Stimulated activated CD4-positive, alpha-beta T cell treated with anti-CD3 and anti-CD28 coated beads, Interleukin-4, amount 100 ng/mL, for 4 hours (primary cell): ENCODE measurements around the gene CLDN14.

Experiments used
- DNase-seq, 2 experiments: peaks; one replicate each; pipeline ENCODE4 v3.0.0-alpha.2; 2020

CLDN14 gene

DNA sequence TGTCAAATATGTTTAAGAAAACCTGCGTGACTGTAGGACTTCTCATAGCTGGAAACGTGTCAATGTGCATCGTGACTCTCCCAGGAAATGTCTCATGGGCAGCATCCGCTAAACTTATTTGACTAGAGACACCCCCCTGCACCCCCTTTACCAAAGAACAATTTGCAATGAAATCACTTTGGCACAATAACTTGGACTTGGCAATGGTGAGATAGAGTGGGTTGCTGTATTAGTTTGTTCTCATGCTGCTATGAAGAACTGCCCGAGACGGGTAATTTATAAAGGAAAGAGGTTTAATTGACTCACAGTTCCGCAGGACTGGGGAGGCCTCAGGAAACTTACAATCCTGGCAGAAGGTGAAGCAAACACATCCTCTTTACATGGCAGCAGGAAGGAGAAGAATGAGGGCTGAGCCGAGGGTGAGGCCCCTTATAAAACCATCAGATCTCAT, 13.8 kb downstream of the CLDN14 start:
- DNase-seq = no peak

DNA sequence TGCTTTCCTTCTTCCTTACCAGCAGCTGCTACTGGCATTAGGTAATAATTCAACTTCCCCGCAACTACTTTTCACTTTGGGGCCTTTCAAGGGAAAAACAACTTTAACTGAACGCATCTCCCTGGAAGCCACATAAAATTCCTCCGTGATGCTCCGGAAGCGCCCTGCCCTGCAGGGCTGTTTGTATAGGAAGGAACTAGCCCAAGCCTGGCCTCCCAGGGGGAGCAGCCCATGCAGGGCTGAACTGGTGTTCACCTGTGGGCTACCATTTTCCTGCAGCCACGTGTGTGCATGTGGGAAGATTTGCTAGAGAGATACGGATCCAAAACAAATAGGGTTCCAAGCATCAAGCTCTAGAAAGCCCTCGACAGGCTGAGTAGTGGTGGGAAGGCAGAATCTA, 14.4 kb downstream of the CLDN14 start:
- DNase-seq = no peak

DNA sequence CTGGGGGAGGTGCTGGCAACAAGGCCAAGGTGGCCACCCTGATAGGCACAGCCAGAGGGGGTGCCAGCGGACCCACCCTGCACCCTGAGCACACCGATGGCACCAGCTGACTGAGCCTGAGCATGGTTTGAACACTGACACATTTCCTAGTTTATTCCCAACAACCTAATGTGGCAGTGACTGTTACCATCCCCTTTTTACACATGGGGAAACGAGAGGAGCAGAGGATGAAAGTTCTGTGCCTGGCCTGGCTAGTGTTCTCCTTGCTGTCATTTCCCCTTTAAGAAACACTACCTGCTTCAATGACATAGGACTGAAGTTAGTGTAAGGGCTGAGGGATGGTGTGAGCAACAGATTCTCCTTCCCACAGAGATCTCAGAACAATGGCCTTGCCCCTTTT, 15.3 kb downstream of the CLDN14 start:
- DNase-seq = no peak

DNA sequence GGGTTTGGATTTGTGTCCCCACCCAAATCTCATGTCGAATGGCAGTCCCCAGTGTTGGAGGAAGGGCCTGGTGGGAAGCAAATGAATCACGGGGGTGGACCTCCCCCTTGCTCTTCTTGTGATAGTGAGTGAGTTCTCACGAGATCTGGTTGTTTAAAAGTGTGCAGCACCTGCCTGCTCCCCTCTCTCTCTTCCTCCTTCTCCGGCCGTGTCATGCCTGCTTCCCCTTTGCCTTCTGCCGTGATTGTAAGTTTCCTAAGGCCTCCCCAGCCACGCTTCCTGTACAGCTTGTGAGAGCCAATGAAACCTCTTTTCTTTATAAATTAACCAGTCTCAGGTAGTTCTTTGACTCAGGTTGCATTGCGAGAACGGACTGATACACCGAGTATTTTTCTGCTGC, 15.9 kb downstream of the CLDN14 start:
- DNase-seq = no peak

DNA sequence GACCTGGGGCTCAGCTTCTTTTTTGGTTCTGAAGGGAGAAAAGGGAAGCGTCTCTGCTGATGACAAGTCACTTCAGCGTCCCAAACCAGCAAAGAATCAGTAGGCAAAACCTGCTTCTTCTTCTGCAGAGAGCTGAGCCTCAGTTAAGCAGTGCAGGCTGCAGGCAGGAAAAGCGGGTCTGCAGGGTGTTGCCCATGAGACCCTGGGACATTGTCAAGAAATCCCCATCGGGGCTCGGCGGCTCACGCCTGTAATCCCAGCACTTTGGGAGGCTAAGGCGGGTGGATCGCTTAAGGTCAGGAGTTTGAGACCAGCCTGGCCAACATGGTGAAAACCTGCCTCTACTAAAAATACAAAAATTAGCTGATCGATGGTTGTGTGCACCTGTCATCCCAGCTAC, 16.7 kb downstream of the CLDN14 start:
- no peak for DNase-seq

DNA sequence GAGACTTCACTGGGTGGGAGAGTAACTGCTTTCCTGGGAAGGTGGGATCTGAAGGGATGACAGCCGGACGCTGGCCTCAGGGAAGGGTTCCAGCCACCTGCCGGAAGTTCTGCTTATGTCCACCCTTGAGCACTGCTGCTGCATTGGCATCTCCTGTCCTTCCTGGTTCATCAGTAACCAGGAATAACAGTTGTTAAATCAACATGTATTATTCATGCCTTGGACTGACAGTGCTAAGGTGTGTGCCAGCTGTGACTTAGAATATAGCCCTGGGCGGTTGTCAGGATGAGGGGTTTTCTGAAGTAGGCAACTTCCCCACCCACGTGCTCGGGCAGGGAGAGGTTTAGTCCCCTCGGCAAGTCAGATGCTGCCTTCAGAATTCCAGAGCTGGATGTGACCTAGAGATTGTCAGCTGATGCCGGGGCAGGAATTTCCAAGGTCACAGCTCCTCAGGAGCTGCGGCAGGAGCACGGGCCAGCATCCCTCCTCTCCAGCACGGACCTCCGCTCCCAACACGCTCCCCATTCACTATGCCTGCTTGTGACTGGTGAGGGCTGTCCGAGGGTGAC, 17.9 kb downstream of the CLDN14 start:
- DNase-seq = no peak

DNA sequence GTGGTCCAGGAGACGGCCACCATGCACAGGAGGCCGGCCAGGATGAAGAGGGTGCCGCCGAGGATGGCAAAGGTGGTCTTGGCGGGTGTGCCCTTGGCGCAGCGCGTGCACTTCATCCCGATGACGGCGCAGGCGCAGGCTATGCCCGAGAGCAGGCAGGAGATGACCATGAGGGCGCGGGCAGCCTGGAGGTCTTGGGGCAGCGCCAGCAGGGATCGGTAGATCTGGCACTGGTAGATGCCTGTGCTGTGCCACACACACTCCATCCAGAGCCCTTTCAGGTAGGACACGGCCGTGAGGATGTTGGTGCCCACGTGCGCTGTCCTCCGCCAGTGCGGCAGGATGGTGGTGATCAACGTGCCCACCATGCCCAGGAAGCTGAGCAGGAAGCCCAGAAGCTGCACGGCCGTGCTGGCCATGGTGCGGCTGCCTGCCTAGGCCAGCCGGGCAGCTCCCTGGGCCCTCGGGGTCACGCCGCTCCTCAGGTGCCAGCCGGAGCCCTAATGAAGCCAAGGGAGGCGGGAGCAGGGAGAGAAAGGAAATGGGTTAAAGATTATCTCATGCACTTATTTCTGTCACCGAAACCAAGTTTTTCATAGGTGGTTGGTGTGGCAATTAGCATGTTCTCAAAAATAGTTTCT, 18.5 kb downstream of the CLDN14 start:
- DNase-seq = no peak

DNA sequence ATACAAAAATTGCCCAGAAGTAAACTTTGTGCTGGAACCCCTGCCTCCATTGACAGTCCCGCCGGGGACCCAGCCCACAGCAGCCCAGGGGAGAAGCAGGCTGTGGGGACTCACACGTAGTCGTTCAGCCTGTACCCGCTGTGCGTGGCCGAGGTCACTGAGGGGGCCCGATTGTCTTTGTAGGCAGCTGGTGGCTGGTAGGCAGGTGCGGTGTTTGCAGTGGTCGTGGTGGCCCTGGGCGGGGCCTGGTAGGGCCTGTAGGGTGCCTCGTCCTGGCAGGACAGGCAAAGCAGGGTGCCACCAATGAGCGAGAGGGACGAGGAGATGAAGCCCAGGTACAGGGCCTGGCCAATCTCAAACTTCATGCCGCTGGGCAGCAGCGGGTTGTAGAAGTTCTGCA, 19.1 kb downstream of the CLDN14 start:
- DNase-seq = no peak

DNA sequence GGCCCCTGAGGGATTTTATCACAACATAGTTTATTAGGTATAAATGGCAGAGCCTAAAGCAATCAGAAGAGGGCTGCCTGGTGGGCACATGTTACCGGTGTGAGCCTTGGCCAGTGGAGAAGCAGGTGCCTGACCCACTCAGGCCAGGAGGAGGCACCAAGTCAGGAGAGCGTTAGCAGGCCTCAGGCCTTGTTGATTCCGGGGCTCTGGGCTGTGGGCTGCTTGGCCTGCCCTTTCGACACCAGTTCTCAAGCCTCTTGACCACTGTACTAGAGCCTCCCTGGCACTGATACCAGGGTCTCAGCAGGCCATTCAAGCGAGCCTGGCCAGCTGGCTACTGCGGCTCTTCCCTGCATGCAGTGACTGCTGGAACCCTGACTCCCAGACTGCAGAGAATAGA, 20.8 kb downstream of the CLDN14 start:
- no peak for DNase-seq

DNA sequence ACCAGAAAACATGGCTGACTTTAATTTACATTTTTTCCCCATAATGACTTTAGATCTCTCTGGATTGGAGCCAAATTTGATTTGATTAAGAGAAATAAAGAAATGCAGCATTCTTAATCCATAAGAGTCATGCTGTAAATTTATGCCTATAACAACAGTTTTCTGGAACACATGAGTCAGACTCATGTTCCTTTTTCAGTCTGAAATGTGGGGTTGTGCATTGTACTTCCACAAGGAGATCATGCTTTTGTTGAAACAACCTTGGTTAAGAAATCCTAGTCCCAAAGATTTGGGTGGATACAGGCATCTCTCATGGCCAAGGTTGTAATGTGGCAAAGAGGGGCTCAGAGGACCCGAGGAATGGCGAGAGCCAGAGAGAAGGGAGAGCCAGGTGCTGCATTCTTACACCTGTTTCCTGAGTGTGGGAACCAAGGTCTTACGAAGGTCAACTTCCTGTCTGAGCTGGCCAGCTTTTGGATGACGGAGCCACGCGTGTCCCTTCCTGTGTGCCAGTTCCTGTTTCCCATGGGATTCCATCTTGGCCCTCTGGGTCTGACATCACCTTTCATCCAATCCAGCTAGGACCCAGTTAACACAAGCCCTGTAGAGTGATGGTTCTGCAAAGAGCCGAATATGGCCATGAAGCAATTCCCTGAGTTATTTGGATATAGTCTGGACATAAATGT, 23.1 kb downstream of the CLDN14 start:
- DNase-seq = no peak

DNA sequence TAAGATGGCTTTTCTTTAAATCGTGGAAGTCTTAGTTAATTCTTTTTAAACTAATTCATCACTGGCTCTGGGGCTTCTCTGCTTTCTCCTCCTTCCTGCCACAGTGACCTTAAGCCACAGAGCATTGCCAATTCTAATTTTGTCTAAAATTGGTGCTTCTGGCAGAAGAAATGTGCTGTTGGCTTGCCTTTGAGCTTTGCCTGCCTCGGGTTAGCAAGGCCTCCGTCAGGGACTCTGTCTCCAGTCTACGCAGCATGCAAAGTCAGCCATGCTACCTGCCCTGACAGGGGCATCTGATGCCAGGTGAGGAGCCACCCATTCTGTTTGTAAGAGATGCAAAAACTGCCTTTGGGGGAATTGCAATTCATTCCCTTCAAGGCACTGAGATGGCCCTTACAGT, 25.2 kb downstream of the CLDN14 start:
- DNase-seq = no peak

DNA sequence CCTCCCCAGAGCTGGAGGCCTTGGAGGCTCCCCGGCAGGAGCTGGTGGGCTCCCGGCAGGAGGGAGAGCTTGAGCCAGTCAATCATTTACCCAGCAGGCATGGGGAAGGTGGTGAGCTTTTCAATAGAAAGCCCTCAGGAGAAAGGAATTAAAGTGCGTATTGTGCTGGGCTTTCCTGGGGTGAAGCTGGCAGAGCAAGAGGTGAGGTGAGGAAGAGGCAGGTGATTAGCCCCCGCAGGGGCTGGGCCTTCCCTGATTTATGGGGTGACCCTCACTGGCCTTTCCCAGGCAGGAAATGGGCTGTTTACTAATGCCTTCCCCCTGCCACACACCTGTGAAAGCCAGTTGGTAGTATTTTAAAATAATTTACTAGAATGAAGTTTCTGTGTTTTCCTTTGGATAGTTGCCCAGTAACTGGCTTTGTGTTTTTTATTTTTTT, 25.8 kb downstream of the CLDN14 start:
- DNase-seq = no peak

DNA sequence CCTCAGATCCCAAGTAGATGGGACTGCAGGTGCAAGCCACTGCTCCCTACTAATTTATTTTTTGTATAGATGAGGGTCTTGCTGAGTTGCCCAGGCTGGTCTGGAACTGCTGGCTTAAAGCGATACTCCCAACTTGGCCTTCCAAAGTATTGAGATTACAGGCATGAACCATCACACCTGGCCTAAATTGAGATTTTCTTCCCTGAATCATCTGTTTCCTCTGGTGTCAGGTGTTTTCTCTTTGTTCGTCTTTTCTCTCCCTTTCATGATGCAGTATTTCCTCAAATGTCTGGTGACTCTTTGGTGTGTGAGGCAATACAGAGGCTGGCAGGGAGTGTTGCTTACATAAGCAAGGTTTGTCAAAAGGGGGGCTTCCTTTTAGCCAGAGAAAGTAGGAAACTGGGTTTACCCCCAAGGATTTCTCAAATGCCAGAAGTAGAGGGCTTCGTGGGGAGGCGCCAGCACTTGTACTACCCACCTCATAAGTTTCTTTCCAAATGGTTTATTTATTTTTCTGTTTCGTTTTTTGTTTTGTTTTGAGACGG, 27.6 kb downstream of the CLDN14 start:
- DNase-seq = no peak

DNA sequence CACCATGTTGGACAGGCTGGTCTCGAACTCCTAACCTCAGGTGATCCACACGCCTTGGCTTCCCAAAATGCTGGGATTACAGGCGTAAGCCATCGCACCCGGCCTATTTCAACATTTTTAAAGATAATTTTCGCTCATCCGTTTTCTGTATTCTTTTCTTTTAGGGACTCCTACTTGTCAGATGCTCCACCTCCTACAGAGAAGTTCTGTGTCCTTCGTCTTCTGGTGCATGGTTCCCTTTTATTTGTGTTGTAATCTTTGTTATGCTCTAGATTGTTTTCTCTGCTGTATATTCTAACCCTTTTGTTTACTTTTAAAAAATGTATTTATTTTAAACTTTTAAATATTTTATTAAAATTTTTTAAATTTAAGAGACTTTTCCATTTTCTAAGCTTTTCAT, 28.4 kb downstream of the CLDN14 start:
- no peak for DNase-seq

DNA sequence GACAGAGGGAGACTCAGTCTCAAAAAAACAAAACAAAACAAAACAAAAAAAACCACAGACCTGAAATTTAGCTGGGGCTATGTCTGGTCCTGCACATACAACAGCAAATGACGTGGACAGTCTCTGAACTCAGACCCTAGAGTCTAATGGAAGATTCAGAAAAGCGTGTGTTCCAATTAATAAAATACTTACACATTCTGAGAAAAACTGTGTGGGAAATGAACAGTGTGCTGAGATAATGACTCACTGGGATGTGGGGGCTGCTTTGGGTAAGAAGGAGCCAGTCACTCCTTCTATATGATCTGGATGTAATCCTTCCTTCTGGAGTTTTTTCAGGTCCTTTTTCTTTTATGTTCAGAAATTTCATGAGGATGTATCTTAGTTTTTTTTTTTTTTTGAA, 29.4 kb downstream of the CLDN14 start:
- no peak for DNase-seq

DNA sequence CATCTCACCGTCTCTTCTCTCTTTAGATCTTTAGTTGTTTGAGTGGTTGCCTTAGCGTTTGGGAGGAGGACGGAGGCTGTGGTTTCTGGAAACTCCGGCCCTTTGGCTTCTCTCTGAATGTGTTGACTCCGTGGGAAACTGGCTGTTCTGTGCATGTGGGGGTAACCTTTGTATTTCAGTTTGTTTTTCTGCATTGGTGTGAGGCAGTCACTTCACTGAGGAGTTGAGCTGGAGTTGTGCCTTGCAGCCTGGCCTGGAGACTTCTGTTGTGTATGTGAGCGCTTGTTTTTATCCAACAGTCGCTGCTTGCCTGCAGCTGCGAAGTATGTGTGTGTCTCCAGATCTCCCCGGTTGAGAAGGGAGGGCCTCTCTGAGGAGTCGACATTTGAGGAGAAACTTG, 33.6 kb downstream of the CLDN14 start:
- DNase-seq = no peak

DNA sequence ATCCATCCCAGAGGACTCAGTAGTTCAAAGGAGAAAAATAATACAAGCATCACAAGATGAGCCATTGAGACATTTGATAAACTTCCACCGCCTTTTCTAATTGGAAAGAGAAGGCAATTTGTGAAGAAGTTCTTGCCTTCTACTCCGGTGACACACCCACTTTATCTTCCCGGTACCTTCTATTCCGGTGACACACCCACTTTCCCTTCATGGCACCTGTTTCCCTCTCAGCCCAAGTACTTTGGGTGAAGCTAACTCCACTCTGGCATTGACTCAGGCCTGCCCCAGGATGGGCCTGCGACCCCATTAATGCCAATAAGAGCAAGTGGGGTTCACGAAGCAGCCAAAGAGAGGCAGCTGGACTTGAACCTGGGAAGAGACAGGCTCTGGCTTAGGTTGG, 38.2 kb downstream of the CLDN14 start:
- DNase-seq = no peak

DNA sequence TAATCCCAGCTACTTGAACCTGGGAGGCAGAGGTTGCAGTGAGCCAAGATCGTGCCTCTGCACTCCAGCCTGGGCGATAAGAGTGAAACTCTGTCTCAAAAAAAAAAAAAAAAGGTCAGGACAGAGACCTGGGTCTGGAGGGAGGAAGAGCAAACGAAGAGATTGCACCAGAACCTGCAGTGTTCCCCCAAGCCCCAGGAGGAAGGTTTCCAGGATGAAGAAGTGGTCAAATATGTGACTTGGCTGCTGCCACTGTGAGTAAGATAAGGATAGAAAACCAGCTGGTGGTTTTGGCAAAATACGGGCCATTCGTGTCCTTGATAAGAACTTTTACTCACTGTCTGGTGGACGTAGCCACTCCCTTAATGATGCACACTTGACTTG, 42.2 kb downstream of the CLDN14 start:
- no peak for DNase-seq

DNA sequence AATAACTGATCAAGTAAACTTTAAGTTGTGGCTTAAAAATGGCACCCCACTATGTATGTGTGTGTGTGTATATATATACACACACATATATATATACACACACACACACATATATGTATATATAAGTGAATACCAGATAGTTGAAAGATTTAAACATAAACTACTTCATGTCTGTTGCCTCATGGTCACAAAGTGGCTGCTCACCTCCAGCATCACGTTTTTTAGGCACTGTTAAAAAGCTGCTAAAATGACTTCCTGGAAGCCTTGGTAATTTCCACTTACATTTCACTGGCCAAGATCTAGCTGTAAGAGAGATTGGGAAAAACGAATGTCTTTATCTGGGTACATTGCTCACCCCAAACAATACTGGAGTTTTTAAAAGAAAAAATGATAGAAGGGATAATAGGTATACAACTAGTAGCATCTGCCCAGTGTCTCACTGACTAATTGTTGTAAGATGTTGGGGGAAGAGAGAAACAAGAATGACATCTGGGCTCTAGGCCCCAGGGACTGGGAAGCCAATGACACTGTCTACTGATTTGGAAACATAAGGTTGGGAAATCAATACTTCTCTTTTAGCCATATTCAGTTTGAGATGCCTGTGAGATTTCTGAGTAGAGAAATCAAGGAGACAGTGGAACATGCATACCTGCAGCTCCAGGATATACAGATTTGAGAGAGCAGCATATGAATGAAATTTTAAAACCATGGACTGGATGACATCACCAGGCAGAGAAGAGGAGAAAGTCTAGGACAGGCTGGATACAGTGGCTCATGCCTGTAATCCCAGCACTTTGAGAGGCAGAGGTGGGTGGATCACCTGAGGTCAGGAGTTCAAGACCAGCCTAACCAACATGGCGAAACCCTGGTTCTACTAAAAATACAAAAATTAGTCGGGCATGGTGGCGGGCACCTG, 42.8 kb downstream of the CLDN14 start:
- DNase-seq = no peak

DNA sequence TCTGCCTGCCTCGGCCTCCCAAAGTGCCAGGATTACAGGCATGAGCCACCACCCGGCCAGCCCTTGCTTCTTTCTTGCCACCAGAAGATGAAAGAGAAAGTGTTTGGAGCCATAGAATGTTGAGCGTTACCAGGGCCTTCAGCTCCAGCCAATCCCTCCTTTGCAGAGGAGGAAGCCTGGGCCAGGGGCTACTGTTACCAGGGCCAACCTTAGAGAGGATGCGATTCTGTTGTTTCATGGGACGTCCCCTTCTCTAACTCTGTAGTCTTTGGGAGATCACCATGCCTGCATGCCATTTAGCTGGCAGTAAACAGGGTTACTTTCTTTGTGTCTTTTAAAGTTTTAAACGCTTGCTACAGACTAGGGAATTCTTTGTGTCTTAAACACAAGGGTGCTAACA, 45.8 kb downstream of the CLDN14 start:
- no peak for DNase-seq

DNA sequence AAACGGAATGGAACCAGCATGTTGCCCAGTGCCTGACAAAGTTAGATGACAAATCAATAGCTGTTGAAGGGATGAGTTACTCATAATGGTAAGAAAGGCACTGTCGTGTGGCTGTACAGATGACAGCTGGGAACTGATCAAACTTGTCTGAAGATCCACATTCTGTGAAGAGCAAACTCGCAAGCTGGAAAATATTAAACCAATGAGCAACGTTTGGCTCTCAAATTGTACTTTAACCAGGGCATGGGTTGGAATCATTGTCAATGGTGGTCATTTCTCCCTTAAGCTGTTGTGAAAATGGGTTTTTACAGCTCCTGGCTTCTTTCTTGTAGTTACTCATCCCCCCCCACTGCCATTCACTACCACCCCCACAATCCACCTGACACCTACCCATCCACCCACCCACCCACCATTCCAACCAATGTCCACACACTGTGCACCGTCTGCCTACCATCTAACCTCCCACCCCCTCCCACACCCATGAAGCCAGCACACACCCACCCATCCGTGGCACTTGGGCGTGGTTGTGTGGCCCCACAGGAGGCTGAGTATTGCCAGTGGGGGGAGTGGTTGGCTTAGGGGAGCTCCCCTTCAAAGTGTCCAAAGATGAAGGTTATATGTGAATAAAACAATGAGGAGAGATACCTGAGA, 46.7 kb downstream of the CLDN14 start:
- no peak for DNase-seq

DNA sequence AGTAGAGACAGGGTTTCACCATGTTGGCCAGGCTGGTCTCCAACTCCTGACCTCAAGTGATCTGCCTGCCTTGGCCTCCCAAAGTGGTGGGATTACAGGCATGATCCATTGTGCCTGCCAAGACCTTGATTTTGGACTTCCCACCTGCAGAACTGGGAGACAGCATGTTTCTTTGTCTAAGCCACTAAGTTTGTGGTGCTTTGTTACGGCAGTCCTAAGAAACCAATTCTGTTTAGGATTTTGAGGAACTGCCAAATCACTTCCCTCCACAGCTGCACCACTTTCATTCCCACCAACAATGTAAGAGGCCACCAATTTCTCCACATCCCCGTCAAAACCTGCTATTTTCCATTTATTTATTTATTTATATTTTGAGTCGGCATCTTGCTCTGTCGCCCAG, 48.7 kb downstream of the CLDN14 start:
- no peak for DNase-seq

DNA sequence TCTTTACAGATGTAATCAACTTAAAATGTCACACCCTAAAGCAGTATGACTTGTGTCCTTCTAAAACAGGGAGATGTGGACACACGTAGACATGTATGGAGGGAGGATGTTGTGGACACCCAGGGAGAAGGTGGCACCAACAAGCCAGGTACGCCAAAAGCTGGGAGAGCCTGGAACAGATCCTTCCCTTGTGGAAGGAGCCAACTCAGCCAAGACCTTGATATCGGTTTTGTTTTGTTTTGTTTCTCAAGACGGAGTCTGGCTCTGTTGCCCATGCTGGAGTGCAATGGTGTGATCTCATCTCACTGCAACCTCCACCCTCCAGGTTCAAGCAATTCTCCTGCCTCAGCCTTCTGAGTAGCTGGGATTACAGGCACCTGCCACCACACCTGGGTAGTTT, 49.1 kb downstream of the CLDN14 start:
- no peak for DNase-seq
